T47D (cell line): ENCODE data around the gene NENF.

Source experiments
- DNase-seq, 2 experiments: peaks; one replicate each; pipeline versions ENCODE4 v3.0.0 to v3.0.0-alpha.2; 2011 to 2012; ENCODE audit warnings: low read depth in 1 of 2, low spot score in 1 of 2
- JUND ChIP-seq: IDR thresholded peaks from 2 replicates; pipeline ENCODE4 v1.6.1; 2012; ENCODE audit warnings: low read depth
- in situ Hi-C: cut with HindIII; loops from 2 replicates; pipeline ENCODE4 v1.10.0; 2016; ENCODE audit warnings: low sequenced_read_pairs, low pct_unique_long_range_greater_than_20kb

NENF gene

DNA sequence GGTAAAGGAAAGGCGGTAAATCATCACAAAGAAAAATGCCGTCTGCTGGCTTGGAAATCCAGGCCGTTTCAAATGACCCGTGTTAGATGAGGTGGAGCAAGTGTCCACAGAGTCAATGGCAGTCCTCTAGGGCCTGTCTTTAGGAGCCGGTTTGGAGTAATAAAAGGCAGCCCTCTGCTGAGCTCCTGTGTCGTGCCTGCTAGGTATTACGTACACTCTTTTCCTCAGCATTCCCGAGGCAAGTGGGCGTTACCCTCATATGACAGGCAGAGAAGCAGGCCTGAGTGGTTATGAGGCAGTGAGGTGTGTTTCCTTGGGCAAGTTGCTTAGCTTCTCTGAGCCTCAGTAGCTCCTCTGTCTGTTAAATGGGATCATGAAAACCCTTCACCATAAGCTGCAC is 7.7 kb downstream of the NENF start:
- in situ Hi-C loops: no loop called here
- peak in 1 of 2 experiments; percentile 71 for DNase-seq
- no peak for TF ChIP-seq JUND

DNA sequence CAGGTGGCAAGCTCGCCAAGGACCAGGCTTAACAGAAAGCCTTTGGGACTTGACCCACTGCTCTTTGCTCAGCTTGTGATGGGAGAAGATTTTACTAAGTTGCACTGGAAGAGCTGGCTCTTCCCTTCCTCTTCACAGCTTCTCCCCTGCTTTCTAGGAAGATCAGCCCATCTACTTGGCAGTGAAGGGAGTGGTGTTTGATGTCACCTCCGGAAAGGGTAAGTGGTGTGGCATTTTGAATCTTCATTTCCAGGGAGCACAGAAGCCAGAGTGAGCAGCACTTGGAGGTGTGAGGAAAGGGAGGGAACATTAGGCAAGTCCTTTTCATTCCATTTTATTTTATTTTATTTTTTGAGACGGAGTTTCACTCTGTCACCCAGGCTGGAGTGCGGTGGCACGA is 9.7 kb downstream of the NENF start:
- in situ Hi-C loops: no loop called here
- TF ChIP-seq JUND: no peak
- DNase-seq: no peak

DNA sequence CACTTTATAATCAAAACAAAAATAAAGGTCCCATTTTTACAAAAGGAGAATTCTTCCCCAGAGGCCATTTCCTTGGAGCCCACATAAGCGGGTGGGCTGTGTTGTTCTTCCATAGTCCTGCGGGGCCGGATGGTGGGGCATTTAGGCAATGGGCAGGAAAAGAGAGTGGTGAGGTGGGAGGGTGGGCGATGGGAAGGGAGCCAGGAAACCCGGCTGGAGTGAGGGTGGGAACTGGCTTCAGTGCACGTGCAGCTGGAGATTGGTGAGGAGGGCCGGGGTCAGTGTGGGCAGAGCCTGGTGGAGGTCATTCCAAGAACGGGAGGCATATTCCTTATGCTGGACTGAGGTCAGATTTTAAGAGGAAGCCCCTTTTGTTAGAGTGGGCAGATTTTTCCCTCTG is 13.6 kb downstream of the NENF start:
- in situ Hi-C loops: no loop called here

DNA sequence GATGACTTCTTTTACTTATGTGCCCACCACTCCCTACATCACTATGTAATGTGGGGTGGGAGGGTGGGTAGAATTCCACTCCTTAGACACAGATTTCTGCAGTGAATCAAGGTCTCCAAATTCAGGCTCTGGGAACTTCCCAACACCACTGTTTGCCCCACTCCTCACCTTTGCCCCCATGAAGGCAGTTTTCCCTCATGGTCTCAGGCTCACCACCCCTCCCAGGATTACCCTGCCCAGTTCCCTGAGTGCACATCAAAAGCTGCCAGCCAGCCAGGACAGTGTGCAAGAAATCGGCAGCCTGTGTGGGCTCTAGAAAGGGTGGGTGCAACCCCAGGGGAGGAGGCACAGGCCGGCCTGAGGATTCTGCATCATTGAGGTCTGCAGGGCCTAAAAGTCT is 14.8 kb downstream of the NENF start:
- no peak for DNase-seq
- in situ Hi-C loops: no loop called here

More for the DNA sequence above, 13.6 kb downstream of the NENF start:
- DNase-seq: no peak
- no peak for TF ChIP-seq JUND

DNA sequence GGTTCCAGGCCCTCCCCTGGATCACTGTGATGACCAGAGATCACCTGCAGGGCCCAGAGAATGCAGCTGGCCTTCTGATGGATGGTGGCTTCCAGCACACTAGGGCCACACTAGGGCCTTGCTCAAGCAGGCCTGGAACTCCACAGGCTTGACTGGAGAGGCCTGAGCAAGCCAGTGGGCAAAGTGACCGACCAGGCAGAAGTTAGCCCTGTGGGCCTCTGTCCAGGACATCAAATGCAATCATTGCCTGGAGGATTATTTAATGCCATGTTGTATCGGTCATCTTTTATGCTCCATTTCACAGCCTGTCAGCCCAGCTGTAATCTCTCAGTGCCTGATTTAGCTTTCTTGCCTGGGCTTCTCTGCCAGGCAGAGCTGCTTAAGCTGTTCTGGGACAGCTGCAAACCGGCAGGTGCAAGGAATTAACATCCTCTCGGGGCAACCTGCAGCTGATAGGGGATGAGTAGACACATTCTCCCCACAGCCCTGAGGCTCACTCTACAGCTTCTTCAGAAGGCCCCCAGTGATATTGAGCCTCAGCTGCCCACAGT is 17.7 kb downstream of the NENF start:
- DNase-seq: no peak
- in situ Hi-C loops: no loop called here
- TF ChIP-seq JUND: no peak

More for the DNA sequence above, 14.8 kb downstream of the NENF start:
- TF ChIP-seq JUND: no peak

DNA sequence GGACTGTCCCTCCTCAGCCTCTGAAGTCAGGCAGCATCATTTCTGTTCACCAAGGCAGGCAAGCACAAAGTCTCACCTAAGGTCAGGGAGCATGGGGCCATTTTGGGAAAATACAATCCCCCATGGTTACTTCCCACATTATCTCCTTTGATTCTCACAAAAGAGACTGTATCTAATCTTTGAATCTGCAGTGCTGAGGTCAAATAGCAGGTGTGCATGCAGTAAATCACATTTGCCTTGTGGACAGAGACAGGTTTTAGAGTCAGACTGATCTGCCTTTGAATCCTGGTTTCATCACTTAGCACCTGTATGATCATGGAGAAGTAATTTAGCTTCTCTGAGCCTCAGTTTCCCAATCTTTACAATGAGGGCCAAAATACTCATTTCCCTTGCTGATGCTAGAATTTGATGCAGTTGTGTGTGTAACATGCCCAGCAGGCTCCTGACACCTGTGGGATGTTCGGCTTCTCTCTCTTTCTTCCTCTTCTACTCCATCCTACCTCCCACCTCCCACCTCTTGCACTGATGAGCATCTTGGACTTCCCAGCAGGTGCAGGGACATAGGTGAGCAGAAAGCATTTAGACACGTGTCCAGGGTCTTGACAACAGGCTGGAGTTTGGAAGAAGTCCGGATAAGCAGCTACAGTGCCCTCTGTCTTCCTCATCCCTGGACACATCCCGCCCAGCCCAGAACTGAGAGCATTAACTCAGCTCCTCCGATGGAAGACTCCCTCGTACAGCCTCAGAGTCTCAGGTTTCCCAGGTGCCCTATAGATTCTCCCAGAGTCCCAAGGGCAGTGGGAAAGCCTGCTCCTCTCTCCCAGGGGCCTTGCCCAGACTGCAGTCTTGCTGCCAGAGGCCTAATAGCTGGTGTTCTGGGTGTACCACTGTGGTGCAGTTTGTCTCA is 18.9 kb downstream of the NENF start:
- no peak for TF ChIP-seq JUND
- in situ Hi-C loops: no loop called here
- no peak for DNase-seq

DNA sequence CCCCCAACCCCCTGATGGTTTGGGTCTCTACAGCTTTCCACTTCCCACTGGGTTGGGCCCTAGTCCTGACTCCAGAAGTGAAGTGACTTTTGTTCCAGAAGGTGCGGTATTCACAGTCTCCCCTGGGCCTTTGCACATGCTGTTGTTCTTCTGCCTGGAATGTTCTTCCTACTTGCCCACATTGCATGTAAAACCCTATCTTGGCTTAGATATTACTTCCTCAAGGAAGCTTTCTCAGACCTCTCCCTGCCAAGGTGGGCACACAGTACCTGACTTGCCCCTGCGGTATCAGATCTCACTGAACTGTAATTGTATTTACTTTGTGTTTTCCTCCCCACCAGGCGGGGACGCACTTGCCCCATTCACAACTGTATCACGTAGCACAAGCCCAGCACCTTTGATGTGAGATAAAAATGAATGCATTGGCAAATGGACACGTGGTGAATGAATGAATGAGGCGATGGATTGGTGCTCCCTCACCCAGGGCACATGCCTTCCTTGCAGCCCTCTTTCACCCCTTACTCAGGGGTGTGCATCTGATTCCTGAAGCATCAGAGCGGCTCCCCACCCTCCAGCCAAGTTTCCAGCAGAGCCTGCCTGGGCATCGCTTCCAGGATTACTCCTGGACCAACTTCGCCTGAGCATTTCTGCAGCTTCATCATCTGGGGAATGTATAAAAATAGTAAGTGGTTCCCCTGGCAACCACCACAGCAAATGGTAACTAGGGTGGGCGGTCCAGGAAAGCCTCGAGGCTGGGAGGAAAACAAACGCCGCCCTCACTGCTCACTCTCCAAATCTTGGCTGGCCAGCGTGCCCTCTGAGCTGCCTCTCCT is 19.8 kb downstream of the NENF start:
- no peak for DNase-seq

DNA sequence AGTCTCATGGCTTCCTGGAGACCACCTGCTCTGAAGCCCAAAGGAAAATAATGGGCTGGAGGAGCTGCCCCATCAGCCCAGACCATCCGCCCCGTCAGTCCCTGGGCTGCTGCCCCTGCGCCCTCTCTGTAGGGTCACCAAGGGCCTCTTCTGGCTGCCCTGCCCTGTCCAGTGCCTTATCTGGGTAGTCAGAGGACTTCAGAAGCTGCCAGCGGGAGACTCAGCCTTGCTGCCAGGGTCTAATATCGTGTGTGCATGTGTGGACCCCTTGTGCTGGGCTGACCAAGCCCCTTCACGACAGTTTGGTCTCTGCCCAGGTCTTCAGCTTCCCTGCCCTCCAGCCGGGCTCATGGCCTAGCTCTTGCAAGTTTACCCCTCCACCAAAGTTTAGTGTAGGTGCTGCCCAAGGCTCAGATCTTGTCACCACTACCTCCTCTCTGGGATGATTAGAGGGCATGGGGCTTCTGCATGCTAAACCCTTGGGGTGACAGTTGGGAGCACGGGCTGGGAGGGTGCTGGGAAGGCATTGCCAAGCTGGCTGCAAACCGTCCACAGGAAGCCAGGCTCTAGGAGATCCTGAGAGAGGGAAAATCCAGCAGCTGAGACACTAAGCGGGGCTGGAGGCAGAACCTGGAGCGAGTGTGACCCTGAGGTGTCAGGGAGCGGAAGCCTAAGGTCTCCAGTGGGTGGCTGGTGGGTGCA is 20.6 kb downstream of the NENF start:
- TF ChIP-seq JUND: no peak
- DNase-seq: no peak
- in situ Hi-C loops: no loop called here

More for the DNA sequence above, 19.8 kb downstream of the NENF start:
- no peak for TF ChIP-seq JUND
- in situ Hi-C loops: no loop called here

DNA sequence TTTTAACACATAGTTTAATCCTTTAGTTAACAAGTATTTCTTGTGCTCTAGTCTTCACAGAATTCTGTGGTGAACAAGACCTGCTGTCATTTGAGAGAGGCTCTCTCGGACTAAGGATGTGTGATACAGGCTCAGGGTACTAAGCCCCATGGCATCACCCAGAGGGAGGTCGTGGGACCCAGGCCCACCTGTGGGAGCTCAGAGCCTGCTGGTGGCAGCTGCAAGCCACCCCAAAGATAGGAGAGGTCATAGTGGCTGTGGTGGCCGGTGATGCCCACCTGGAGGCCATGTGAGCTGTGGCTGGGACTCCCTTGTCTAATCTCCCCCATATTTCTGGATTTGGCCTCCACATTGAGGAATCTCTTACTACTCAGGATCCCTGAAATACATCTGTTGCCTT is 22.0 kb downstream of the NENF start:
- in situ Hi-C loops: no loop called here
- DNase-seq: no peak
- no peak for TF ChIP-seq JUND

DNA sequence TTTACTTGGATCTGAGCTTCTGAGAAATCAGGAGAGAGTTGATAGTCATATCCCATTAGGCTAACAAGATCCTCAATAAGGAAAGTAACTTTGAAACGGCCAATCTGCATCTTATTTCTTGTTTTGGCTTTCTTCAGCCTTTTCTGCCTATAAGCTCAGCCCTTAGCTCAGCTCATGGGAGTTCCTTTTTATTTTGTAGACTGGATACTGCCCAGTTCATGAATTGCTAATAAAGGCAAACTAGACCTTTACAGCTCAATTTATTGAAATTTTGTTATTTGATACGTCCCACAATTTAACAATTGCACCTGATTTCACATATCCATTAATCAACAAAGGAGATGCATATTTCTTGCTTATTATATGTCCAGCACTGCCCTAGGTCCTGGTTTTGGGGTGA is 22.7 kb downstream of the NENF start:
- no peak for DNase-seq
- in situ Hi-C loops: no loop called here
- TF ChIP-seq JUND: no peak

DNA sequence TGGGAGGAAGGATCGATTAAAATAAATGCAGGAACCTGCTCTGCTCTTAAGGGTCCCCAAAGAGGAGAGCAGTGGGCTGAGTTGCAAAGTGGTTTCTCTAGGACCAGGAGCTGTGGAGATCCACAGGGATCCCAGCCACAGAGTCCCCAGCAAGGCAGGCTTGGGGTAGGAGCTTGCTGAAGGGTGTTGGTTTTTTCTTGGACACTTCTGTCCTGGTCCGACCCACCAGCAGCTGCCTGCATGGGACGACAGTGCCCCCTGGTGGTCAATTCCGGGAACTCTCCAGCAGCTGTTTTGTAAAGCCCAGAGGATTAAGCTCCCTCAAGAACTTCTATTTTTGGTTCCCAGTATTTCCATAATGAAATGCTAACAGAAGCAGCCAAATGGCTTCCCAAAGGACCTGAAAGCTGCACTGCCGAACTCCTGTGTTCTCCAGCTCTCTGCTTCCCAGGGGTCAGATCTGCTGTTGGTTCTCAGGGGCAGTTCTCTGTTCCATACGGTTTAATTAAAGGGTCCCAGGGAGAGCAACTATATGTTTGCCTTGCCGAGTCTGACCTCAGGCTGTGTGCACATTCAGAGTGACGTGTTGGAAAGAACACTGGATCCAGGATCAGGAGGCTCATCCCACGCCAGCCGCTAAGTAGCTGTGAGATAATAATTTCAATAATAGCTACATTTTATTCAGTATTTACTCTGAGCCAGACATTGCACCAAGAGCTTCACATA is 23.2 kb downstream of the NENF start:
- TF ChIP-seq JUND: no peak
- peak; percentile 81 to 87 for DNase-seq
- in situ Hi-C loops: no loop called here
